ENCODE results near the gene BARD1. TPM values are rescaled to one million over a fixed set of nuclear protein-coding genes. Genes with fewer than 3 reads are reported as not detected.

Gene BARD1
- total RNA-seq, 2 donors from 2014 or later, result 8.4 to 12.0 TPM

GRCh38 chr2:214809751-214810564, 475 bp upstream of the BARD1 start:
- peak overlapping the region; percentile 94 to 95 for H3K27ac ChIP-seq
- H3K27me3 ChIP-seq (replicated peaks; ENCODE audit: insufficient read depth), result no peaks in the 10 kb centered on the region
- WGBS, result 1% methylated on average over 48 of the region's 63 CpGs
- intact Hi-C loops (cut with DNase I), result loop anchor here (5.0 kb wide), 1 partner anchor 218 kb away; no protein-coding TSS in a partner anchor
- TF ChIP-seq POLR2A (IDR thresholded peaks at IDR 0.05) (peak; percentile 77), POLR2AphosphoS5 (IDR thresholded peaks at IDR 0.05) (peak; percentile 76), CTCF (IDR thresholded peaks at IDR 0.05) (no peak)
- H3K36me3 ChIP-seq, result no peaks in the 10 kb centered on the region
- H3K4me3 ChIP-seq, result peak overlapping the region; percentile 61 to 73
- peak; percentile 98 for DNase-seq (ENCODE audit: low spot score)
- H3K4me1 ChIP-seq (replicated peaks), result no peaks in the 10 kb centered on the region
- H3K9me3 ChIP-seq, result no peaks in the 10 kb centered on the region

- Histone ChIP-seq H3K4me3 (peak overlapping the region; percentile 61 to 73), H3K27ac (peak overlapping the region; percentile 94 to 95), H3K27me3 (replicated peaks; ENCODE audit: insufficient read depth) (no peaks in the 10 kb centered on the region), H3K36me3 (no peaks in the 10 kb centered on the region), H3K4me1 (replicated peaks) (no peaks in the 10 kb centered on the region), H3K9me3 (no peaks in the 10 kb centered on the region)
- TF ChIP-seq CTCF (IDR thresholded peaks at IDR 0.05), result no peak
- 19% methylated on average over 3 of the region's 3 CpGs for WGBS
- DNase-seq (ENCODE audit: low spot score), result no peak
- intact Hi-C loops (cut with DNase I), result loop anchor here (5.0 kb wide), 1 partner anchor 215 kb away; no protein-coding TSS in a partner anchor
Observed at GRCh38 chr2:214807653-214808052, 1.8 kb downstream of the BARD1 start.

GRCh38 chr2:214801768-214802397, 7.6 kb downstream of the BARD1 start:
- H3K27me3 ChIP-seq (replicated peaks; ENCODE audit: insufficient read depth), result no peaks in the 10 kb centered on the region
- 91% methylated on average over 3 of the region's 3 CpGs for WGBS
- intact Hi-C loops (cut with DNase I), result no loop called here

GRCh38 chr2:214801068-214801467, 8.4 kb downstream of the BARD1 start:
- 89% methylated on average over 2 of the region's 2 CpGs for WGBS
- Histone ChIP-seq H3K9me3 (no peaks in the 10 kb centered on the region), H3K36me3 (no peaks in the 10 kb centered on the region), H3K27ac (no peak overlapping the region), H3K4me3 (no peak overlapping the region), H3K27me3 (replicated peaks; ENCODE audit: insufficient read depth) (no peaks in the 10 kb centered on the region), H3K4me1 (replicated peaks) (no peaks in the 10 kb centered on the region)
- DNase-seq (ENCODE audit: low spot score), result no peak
- intact Hi-C loops (cut with DNase I), result no loop called here
- TF ChIP-seq POLR2A (IDR thresholded peaks at IDR 0.05) (no peak), CTCF (IDR thresholded peaks at IDR 0.05) (no peak), POLR2AphosphoS5 (IDR thresholded peaks at IDR 0.05) (no peak)

More at GRCh38 chr2:214801768-214802397, 7.6 kb downstream of the BARD1 start:
- Histone ChIP-seq H3K36me3 (no peaks in the 10 kb centered on the region), H3K27ac (no peak overlapping the region), H3K9me3 (no peaks in the 10 kb centered on the region), H3K4me3 (no peak overlapping the region), H3K4me1 (replicated peaks) (no peaks in the 10 kb centered on the region)
- TF ChIP-seq POLR2AphosphoS5 (IDR thresholded peaks at IDR 0.05) (no peak), POLR2A (IDR thresholded peaks at IDR 0.05) (no peak), CTCF (IDR thresholded peaks at IDR 0.05) (no peak)
- no peak for DNase-seq (ENCODE audit: low spot score)
